Measurements from ENCODE around the gene TOMM7.
A peak's percentile ranks its signal among the peaks of the same experiment; 100 is the strongest.
"Not testable (repeated sequence)": the region's sequence is repeated elsewhere in the genome, so short reads cannot be mapped to it uniquely, and the experiment has no call there.

TOMM7 gene

DNA sequence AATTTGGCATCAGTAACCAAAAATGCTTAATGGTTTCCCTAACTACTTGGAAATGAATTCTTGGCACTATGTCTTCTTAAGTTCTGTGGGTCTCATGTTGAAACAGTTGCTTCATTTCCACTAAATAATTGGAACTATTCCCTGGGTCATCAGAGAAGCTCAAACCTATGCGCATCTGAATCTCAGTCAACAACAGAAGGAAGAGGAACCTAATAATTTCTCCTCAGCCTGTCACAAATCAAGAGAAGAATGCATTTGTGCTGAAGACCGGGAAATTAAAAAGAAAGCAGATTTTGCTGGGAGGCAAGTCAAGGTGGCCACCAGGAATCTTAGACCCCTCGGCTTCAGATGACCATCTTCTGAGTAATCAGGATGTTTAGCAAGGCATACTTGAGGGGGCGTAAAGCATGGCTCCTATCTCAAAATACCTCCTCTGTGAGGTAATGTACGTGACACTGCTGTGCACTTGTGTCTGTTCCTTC is 41.4 kb downstream of the TOMM7 start:
- no peak for DNase-seq

DNA sequence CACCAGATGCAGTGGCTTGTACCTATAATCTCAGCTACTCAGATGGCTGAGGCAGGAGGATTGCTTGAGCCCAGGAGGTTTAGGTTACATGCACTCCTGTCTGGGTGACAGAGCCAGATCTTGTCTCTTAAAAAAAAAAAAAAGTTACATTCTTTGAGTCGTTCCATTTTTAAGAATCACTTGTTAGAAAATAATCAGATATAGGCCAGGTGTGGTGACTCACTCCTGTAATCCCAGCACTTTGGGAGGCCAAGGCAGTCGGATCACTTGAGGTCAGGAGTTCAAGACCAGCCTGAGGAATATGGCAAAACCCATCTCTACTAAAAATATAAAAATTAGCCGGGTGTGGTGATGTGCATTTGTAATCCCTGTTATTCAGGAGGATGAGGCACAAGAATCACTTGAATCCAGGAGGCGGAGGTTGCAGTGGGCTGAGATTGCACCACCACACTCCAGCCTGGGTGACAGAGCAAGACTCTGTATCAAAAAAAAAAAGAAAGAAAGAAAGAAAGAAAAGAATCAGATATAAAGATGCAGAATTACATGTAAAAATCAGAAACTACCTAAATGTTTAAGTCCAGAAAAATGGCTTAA is 42.8 kb downstream of the TOMM7 start:
- DNase-seq: not testable (repeated sequence)

DNA sequence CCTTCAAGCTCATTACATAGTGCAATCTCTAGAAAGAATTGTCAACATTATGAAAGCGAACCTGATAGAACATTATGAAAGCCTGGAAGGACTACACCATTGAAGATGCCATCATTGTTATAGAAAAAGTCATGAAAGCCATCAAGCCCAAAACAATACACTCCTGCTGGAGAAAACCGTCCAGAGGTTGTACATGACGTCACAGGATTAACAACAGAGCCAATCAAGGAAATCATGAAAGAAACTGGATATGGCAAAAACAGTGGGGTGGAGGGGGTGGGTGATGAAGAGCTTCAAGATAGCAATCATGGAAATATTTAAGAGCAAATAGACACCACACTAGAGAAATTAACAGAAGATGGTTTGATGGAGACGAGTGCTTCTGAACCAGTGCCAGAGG is 45.7 kb downstream of the TOMM7 start:
- DNase-seq: no peak

DNA sequence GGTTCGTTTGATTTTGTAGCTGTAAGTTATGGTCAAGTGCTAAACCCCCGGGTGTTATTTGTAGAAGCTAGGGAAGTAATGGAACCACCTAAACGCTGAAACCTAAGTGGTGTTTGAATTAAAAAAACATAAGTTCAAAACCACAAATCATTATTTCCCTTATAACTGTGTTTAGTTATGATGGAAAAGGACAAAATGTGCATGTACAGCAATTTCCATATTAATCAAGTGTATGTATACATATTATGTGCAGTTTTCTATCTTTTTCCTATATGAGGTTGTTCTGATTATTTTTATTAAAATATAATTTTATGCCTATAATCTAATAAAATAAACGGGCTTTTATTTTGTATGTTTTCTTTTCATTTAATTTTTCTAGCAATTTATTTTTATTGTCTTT is 49.8 kb downstream of the TOMM7 start:
- no peak for DNase-seq

DNA sequence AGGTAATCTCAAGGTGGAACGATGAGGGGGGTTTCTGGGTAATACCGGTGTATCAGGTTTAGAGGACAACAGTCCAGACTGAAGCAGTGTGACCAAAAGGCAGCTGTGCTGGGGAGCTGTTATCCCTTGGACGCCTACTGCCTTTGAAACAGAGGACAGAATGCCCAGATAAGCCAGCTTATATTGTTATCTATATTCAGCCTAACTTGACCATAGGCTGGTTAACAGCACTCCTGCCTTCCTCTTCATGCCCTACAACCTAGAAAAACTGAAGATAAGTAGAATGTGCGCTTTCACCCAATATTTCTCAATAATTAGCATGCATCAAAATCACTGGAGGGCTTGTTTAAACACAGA is 50.8 kb downstream of the TOMM7 start:
- peak; percentile 11 for DNase-seq

DNA sequence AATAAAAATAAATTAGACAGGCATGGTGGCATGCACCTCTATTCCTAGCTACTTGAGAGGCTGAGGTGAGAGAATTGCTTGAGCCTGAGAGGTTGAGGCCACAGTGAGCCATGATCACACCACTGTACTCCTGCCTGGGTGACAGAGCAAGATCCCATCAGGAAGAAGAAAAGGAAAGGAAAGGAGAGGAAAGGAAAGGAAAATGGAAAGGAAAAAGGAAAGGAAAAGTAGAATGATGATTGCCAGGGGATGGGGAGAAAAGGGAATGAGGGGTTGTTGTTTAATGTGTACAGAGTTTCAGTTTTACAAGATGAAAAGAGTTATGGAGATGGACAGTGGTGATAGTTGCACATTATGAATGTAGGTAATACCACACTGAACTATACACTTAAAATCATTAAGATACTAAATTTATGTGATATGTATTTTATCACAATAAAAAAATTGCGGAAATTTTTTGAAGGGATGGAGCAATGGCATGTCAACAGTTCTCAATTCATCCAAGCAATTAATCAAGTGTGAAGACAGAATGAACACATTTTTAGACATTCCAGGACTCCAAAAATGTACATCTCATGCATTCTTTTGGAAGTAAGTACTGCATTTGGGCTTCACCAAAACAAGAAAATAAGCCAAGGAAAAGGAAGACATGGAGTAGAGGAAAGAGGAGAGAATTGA is 51.3 kb downstream of the TOMM7 start:
- no peak for DNase-seq

DNA sequence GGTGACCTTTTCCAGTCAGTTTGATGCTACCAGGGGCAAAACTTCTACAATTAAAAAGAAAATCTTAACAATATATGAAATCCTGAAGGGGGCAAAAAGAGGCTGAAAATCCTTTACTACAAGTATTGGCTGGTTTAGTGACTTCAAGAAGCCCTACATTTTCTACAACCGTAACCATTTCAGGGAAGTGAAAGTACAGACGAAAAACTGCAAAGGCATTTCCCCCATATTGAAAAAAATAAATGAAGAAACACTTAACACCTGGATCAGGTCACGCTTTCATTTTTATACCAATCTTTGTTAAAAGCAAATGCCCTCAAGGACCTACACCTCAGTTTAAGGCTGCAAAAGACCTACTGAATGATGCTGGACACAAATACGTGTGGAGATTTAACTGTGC is 57.0 kb downstream of the TOMM7 start:
- DNase-seq: no peak
